Kidney epithelial cell (primary cell): ENCODE data around the gene BAD. TPM values are rescaled to one million over a fixed set of nuclear protein-coding genes. Genes with fewer than 3 reads are reported as not detected.
A peak's percentile ranks its signal among the peaks of the same experiment; 100 is the strongest.

Experiments used
- DNase-seq: peaks from one replicate; pipeline ENCODE4 v3.0.0-alpha.2; 2010; ENCODE audit warnings: low read depth
- H3K27me3 ChIP-seq: 2 replicates; pipeline ENCODE4 v1.6.0; 2011; ENCODE audit warnings: low read length; ENCODE audit not compliant: control insufficient read depth, insufficient read depth
- H3K36me3 ChIP-seq: 2 replicates; pipeline ENCODE4 v1.5.1; 2011; ENCODE audit warnings: low read length; ENCODE audit not compliant: control insufficient read depth, insufficient read depth
- H3K4me3 ChIP-seq: 2 replicates; pipeline ENCODE4 v1.5.1; 2011; ENCODE audit warnings: low read depth, mild to moderate bottlenecking, control low read depth, low read length
- total RNA-seq: library from RNA; depleted of rRNA; stranded (reverse); fragments of >200 nt; gene quantifications from 2 replicates; pipeline ENCODE4 v1.2.3, GENCODE V29; 2015
- TF ChIP-seq, protein P1 (sequence below): IDR thresholded peaks from 2 replicates; pipeline ENCODE4 v1.5.1; 2011; ENCODE audit warnings: mild to moderate bottlenecking, moderate library complexity, low read length, control low read depth, inconsistent platforms; ENCODE audit not compliant: insufficient read depth, poor library complexity, severe bottlenecking

BAD gene
- total RNA-seq, 1 donor from 2014 or later: 118 TPM

DNA sequence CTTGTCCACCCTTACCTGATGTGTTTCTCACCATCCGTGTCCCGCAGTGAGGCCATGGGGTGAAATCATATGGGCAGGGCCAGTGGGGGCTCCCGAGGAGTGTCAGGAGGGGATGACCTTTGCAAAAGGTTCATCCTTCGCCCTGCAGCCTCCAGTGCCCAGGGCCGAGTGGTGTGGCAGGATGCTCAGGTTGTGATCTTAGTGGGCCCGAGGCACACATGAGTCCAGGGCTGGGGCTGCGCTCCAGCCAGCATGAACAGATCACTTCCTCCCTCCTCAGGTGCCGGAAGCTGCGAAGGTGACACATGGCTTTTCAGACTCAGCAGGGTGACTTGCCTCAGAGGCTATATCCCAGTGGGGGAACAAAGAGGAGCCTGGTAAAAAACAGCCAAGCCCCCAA is 46.4 kb downstream of the BAD start:
- Histone ChIP-seq H3K4me3 (no peak overlapping the region), H3K27me3 (no peaks in the 10 kb centered on the region), H3K36me3 (no peaks in the 10 kb centered on the region)
- TF ChIP-seq, protein P1, sequence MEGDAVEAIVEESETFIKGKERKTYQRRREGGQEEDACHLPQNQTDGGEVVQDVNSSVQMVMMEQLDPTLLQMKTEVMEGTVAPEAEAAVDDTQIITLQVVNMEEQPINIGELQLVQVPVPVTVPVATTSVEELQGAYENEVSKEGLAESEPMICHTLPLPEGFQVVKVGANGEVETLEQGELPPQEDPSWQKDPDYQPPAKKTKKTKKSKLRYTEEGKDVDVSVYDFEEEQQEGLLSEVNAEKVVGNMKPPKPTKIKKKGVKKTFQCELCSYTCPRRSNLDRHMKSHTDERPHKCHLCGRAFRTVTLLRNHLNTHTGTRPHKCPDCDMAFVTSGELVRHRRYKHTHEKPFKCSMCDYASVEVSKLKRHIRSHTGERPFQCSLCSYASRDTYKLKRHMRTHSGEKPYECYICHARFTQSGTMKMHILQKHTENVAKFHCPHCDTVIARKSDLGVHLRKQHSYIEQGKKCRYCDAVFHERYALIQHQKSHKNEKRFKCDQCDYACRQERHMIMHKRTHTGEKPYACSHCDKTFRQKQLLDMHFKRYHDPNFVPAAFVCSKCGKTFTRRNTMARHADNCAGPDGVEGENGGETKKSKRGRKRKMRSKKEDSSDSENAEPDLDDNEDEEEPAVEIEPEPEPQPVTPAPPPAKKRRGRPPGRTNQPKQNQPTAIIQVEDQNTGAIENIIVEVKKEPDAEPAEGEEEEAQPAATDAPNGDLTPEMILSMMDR: no peak
- DNase-seq: no peak

DNA sequence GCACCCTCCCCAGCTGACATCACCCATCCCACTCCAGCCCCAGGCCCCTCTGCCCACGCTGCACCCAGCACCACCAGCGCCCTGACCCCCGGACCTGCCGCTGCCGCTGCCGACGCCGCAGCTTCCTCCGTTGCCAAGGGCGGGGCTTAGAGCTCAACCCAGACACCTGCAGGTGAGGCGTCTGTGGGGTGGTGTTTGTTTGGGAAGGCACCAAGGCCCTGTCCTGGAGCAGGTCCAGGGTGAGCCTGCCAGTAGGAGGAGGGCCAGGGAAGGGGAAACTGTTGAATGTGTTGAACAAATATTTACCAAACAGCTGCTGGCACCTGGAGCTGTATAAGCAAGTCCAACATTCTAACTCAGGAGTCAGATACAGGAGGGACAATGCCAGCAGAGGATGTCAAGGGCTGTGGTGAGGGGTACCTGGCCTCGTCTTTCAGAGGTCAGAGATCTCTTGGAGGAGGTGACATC is 46.9 kb downstream of the BAD start:
- Histone ChIP-seq H3K36me3 (no peaks in the 10 kb centered on the region), H3K27me3 (no peaks in the 10 kb centered on the region), H3K4me3 (no peak overlapping the region)
- DNase-seq: no peak
- TF ChIP-seq, protein P1: no peak

DNA sequence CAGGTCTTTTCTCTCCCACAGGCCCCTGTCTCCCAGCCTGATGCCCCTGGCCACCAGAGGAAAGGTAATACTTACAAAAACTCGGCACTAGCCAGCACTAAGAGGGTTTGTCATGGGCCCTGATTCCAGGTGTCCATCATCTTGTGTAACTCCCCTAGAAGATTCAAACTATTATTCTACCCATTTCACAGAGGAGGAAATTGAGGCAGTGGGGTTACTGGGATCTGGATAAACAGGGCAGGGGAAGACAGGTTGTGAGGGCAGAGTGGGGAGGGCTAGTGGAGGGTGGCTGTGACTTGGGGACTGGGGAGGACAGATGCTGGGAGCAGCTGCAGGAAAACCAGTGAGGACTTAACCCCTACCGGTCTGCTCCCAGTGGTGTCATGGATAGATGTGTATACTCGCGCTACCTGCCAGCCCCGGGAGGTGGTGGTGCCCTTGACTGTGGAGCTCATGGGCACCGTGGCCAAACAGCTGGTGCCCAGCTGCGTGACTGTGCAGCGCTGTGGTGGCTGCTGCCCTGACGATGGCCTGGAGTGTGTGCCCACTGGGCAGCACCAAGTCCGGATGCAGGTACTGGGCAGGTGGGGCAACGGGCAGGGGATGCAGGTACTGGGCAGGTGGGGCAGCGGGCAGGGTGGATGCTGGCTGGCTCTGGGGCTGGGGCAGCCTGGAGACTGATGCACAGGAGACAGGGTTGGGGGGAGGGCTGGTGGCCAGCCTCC is 48.9 kb downstream of the BAD start:
- Histone ChIP-seq H3K36me3 (no peaks in the 10 kb centered on the region), H3K4me3 (peak overlapping the region; percentile 50), H3K27me3 (no peaks in the 10 kb centered on the region)
- TF ChIP-seq, protein P1: no peak
- no peak for DNase-seq

DNA sequence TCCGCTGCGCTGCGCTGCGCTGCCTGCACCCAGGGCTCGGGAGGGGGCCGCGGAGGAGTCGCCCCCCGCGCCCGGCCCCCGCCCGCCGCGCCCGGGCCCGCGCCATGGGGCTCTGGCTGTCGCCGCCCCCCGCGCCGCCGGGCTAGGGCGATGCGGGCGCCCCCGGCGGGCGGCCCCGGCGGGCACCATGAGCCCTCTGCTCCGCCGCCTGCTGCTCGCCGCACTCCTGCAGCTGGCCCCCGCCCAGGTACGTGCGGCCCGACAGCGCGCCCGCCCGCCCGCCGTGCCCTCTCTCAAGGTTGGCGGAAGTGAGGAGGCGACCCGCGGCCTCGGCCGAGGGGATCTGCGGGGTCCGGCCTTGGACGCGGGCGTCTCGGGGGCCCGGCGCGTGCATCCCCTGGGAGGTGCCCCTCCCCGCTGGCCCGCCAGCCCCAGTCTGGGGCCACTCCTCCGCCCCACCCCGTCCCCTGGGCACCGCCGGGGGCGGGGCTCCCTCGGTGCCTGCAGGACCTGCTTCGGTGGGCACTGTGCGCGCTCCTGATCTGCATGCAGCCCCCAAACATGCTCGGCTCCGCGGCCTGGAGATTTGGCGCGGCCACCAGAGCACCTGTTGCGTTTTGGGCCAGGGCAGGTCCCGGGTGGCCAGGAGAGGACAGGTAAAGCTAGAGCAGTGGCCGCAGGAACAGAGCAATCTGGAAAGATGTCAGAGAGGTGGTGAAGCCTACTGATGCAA is 49.7 kb downstream of the BAD start:
- no peak for DNase-seq
- Histone ChIP-seq H3K36me3 (no peaks in the 10 kb centered on the region), H3K4me3 (peak overlapping the region; percentile 50), H3K27me3 (no peaks in the 10 kb centered on the region)
- TF ChIP-seq, protein P1: no peak

DNA sequence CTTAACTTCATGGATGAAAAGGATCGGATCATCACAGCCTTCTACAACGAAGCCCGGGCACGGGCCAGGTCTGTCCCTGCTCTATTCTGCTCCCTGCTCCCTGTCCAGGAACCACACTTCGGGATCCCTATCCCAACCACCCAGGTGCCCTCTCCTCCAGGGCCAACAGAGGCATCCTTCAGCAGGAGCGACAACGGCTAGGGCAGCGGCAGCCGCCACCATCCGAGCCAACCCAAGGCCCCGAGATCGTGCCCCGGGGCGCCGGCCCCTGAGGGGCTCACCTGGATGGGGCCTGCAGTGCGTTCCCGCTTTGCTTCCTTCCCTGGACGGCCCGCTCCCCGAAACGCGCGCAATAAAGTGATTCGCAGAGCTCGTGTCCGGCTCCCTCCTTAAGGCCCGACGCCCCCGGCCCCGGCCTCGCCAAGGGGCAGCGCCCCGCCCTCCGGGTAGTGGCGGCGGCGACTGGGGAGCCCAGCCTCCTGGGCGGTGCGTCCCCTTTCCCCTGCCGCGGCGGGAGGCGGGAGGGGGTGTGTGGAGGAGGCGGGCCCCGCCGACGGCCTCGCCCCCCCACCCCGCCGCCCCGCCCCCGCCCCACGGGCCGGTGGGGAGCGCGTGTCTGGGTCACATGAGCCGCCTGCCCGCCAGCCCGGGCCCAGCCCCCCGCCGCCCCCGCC is 50.4 kb downstream of the BAD start, which contains the start of gene VEGFB:
Gene VEGFB, plus strand, starts transcription at position 672 of the 674 bp plus-strand sequence. CDS start 250 bp downstream, outside the sequence.
- no peaks in the 10 kb centered on the region for H3K36me3 ChIP-seq
- DNase-seq: no peak
- TF ChIP-seq, protein P1: no peak

More for the DNA sequence above, 50.4 kb downstream of the BAD start, which contains the start of gene VEGFB:
- Histone ChIP-seq H3K27me3 (no peaks in the 10 kb centered on the region), H3K4me3 (peak within 1 kb of the TSS; percentile 50)
